Liver (tissue), 3 donors: ENCODE measurements around the gene DGKD.

Source experiments
- EGR1 ChIP-seq, 2 donors: IDR thresholded peaks; 2 replicates each; pipeline ENCODE4 v1.6.1; 2016 to 2018; ENCODE audit warnings: antibody characterized with exemption in 2 of 2, low read depth in 2 of 2
- GABPA ChIP-seq, 2 donors: IDR thresholded peaks in 1 of 2; conservative IDR thresholded peaks in 1 of 2; 2 replicates each; pipeline ENCODE4 v1.6.1; 2016; ENCODE audit warnings: antibody characterized with exemption in 2 of 2, mild to moderate bottlenecking in 1 of 2, moderate library complexity in 1 of 2
- HNF4A ChIP-seq, 2 donors: conservative IDR thresholded peaks; 2 replicates each; pipeline ENCODE4 v1.6.1; 2016; ENCODE audit warnings: antibody characterized with exemption in 2 of 2, mild to moderate bottlenecking in 2 of 2
- RAD21 ChIP-seq, 2 donors: IDR thresholded peaks; 2 replicates each; pipeline ENCODE4 v1.6.1; 2016; ENCODE audit warnings: antibody characterized with exemption in 2 of 2, mild to moderate bottlenecking in 2 of 2
- SP1 ChIP-seq: IDR thresholded peaks from 2 replicates; pipeline ENCODE4 v1.6.1; 2018; ENCODE audit warnings: antibody characterized with exemption, mild to moderate bottlenecking
- TAF1 ChIP-seq: conservative IDR thresholded peaks from 2 replicates; pipeline ENCODE4 v1.6.1; 2016; ENCODE audit warnings: antibody characterized with exemption, mild to moderate bottlenecking
- YY1 ChIP-seq: IDR thresholded peaks from 2 replicates; pipeline ENCODE4 v1.6.1; 2016; ENCODE audit warnings: antibody characterized with exemption, mild to moderate bottlenecking
- TF ChIP-seq, protein P1 (sequence below): fragments of 150-350 bp; IDR thresholded peaks from 2 replicates; pipeline ENCODE4 v1.5.1; 2017; ENCODE audit warnings: improper control_type of control experiment, low read depth, low read length; ENCODE audit not compliant: missing input control
- TF ChIP-seq, protein P2 (sequence below): IDR thresholded peaks from 2 replicates; pipeline ENCODE4 v1.6.1; 2016; ENCODE audit warnings: antibody characterized with exemption, mild to moderate bottlenecking
- TF ChIP-seq, protein P3 (sequence below): IDR thresholded peaks from 2 replicates; pipeline ENCODE4 v1.6.1; 2016; ENCODE audit warnings: antibody characterized with exemption
- TF ChIP-seq, protein P4 (sequence below): IDR thresholded peaks from 2 replicates; pipeline ENCODE4 v1.6.1; 2016; ENCODE audit warnings: antibody characterized with exemption
- donor health status: healthy.
- donor health status: healthy.

DNA sequence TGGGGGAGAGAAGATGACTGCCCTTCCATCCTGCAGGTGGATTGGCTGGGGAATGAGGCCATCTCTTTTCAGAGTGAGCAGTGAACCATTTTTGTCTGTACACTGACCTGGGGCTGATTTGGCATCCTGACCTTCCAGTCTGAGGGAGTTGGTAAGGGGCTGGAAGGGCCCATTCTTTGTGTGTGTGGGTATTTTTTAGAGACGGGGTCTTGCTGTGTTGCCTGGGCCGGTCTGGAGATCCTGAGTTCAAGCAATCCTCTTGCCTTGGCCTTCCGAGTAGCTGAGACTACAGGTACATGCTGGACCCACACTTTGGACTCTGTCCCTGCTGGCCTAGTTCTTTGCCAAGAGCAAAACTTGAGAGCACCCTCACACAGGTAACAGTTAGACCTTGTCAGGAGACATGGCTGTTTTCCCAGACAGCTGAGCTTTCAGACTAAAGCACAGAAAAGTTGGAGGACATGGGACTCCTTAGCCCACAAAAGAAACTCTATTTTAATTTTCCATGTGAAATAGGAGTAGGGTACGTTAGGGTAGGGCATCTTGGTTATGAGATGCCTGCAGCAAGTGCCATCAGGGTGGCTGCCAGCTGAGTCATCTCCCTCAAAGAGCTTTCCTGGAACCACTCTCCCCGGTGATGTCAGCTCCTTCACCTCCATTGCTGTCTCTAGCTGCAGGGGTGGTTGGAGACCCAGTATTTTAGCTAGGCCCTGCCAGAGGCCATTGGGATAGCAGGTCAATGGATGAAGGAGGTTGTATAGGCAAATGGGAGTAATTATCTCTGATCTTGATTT, 60.7 kb downstream of the DGKD start:
- TF ChIP-seq, protein P1, sequence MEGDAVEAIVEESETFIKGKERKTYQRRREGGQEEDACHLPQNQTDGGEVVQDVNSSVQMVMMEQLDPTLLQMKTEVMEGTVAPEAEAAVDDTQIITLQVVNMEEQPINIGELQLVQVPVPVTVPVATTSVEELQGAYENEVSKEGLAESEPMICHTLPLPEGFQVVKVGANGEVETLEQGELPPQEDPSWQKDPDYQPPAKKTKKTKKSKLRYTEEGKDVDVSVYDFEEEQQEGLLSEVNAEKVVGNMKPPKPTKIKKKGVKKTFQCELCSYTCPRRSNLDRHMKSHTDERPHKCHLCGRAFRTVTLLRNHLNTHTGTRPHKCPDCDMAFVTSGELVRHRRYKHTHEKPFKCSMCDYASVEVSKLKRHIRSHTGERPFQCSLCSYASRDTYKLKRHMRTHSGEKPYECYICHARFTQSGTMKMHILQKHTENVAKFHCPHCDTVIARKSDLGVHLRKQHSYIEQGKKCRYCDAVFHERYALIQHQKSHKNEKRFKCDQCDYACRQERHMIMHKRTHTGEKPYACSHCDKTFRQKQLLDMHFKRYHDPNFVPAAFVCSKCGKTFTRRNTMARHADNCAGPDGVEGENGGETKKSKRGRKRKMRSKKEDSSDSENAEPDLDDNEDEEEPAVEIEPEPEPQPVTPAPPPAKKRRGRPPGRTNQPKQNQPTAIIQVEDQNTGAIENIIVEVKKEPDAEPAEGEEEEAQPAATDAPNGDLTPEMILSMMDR = no peak
- no peak for TF ChIP-seq RAD21 (IDR thresholded peaks at IDR 0.05)
- TF ChIP-seq, protein P2, sequence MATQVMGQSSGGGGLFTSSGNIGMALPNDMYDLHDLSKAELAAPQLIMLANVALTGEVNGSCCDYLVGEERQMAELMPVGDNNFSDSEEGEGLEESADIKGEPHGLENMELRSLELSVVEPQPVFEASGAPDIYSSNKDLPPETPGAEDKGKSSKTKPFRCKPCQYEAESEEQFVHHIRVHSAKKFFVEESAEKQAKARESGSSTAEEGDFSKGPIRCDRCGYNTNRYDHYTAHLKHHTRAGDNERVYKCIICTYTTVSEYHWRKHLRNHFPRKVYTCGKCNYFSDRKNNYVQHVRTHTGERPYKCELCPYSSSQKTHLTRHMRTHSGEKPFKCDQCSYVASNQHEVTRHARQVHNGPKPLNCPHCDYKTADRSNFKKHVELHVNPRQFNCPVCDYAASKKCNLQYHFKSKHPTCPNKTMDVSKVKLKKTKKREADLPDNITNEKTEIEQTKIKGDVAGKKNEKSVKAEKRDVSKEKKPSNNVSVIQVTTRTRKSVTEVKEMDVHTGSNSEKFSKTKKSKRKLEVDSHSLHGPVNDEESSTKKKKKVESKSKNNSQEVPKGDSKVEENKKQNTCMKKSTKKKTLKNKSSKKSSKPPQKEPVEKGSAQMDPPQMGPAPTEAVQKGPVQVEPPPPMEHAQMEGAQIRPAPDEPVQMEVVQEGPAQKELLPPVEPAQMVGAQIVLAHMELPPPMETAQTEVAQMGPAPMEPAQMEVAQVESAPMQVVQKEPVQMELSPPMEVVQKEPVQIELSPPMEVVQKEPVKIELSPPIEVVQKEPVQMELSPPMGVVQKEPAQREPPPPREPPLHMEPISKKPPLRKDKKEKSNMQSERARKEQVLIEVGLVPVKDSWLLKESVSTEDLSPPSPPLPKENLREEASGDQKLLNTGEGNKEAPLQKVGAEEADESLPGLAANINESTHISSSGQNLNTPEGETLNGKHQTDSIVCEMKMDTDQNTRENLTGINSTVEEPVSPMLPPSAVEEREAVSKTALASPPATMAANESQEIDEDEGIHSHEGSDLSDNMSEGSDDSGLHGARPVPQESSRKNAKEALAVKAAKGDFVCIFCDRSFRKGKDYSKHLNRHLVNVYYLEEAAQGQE = no peak
- TF ChIP-seq EGR1 (IDR thresholded peaks at IDR 0.05; ENCODE audit: low read depth in 2 of 2) = no peak
- no peak for TF ChIP-seq YY1
- TF ChIP-seq, protein P3, sequence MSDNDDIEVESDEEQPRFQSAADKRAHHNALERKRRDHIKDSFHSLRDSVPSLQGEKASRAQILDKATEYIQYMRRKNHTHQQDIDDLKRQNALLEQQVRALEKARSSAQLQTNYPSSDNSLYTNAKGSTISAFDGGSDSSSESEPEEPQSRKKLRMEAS = no peak
- no peak for TF ChIP-seq SP1
- TF ChIP-seq HNF4A (conservative IDR thresholded peaks at IDR 0.05) = peak; percentile 85 to 87
- TF ChIP-seq TAF1 = no peak
- TF ChIP-seq, protein P4, sequence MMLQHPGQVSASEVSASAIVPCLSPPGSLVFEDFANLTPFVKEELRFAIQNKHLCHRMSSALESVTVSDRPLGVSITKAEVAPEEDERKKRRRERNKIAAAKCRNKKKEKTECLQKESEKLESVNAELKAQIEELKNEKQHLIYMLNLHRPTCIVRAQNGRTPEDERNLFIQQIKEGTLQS = no peak
- TF ChIP-seq GABPA (IDR thresholded peaks at IDR 0.05 in 1 of 2, conservative IDR thresholded peaks at IDR 0.05 in 1 of 2) = no peak
